ENCODE measurements around the gene CBLIF.
"Not testable (repeated sequence)": the region's sequence is repeated elsewhere in the genome, so short reads cannot be mapped to it uniquely, and the experiment has no call there.

Gene CBLIF

GRCh38 chr11:59787255-59787588 is 58.1 kb downstream of the CBLIF start:
- no peak for TF ChIP-seq CTCF (IDR thresholded peaks at IDR 0.05; ENCODE audit: insufficient read depth, low read depth, low read length, missing control alignments)
- DNase-seq (ENCODE audit: low read depth), result no peak
- no peak overlapping the region for H3K4me3 ChIP-seq (ENCODE audit: low read length)

GRCh38 chr11:59785818-59786217 is 59.5 kb downstream of the CBLIF start:
- H3K4me3 ChIP-seq (ENCODE audit: low read length), result no peak overlapping the region
- no peak for TF ChIP-seq CTCF (IDR thresholded peaks at IDR 0.05; ENCODE audit: insufficient read depth, low read depth, low read length, missing control alignments)
- DNase-seq (ENCODE audit: low read depth), result no peak

GRCh38 chr11:59784441-59784840 is 60.9 kb downstream of the CBLIF start:
- DNase-seq (ENCODE audit: low read depth); H3K4me3 ChIP-seq (ENCODE audit: low read length): not testable (repeated sequence)

GRCh38 chr11:59783632-59784090 is 61.6 kb downstream of the CBLIF start:
- DNase-seq (ENCODE audit: low read depth), result no peak
- TF ChIP-seq CTCF (IDR thresholded peaks at IDR 0.05; ENCODE audit: insufficient read depth, low read depth, low read length, missing control alignments), result no peak
- no peak overlapping the region for H3K4me3 ChIP-seq (ENCODE audit: low read length)

- DNase-seq (ENCODE audit: low read depth), result no peak
- TF ChIP-seq CTCF (IDR thresholded peaks at IDR 0.05; ENCODE audit: insufficient read depth, low read depth, low read length, missing control alignments), result no peak
- H3K4me3 ChIP-seq (ENCODE audit: low read length), result no peak overlapping the region
Measured at GRCh38 chr11:59782080-59782479, 63.2 kb downstream of the CBLIF start.

GRCh38 chr11:59779487-59779886 is 65.8 kb downstream of the CBLIF start:
- no peak overlapping the region for H3K4me3 ChIP-seq (ENCODE audit: low read length)
- TF ChIP-seq CTCF (IDR thresholded peaks at IDR 0.05; ENCODE audit: insufficient read depth, low read depth, low read length, missing control alignments), result no peak
- DNase-seq (ENCODE audit: low read depth), result peak; percentile 49

Data from epithelial cell of esophagus (primary cell).